ENCODE measurements around the gene PDE3A.

Gene PDE3A

GRCh38 chr12:20628999-20629398, 260.7 kb downstream of the PDE3A start:
- Mint-ChIP-seq H3K9me3 (no peaks in the 10 kb centered on the region), H3K36me3 (ENCODE audit: low read depth) (no peaks in the 10 kb centered on the region), H3K4me3 (no peak overlapping the region), H3K27me3 (no peaks in the 10 kb centered on the region), H3K4me1 (ENCODE audit: low read depth) (no peaks in the 10 kb centered on the region), H3K27ac (no peak overlapping the region)
- intact Hi-C loops (cut with micrococcal nuclease): no loop called here

- Mint-ChIP-seq H3K27ac (no peak overlapping the region), H3K4me3 (no peak overlapping the region), H3K27me3 (no peaks in the 10 kb centered on the region), H3K4me1 (ENCODE audit: low read depth) (no peaks in the 10 kb centered on the region), H3K9me3 (no peaks in the 10 kb centered on the region), H3K36me3 (ENCODE audit: low read depth) (no peaks in the 10 kb centered on the region)
- intact Hi-C loops (cut with micrococcal nuclease): no loop called here
Observed at GRCh38 chr12:20629414-20630156, 261.2 kb downstream of the PDE3A start.

GRCh38 chr12:20631711-20632110, 263.4 kb downstream of the PDE3A start:
- no peaks in the 10 kb centered on the region for H3K36me3 Mint-ChIP-seq (ENCODE audit: low read depth)
- H3K4me1 Mint-ChIP-seq (ENCODE audit: low read depth): no peaks in the 10 kb centered on the region
- no peak overlapping the region for H3K4me3 Mint-ChIP-seq
- H3K9me3 Mint-ChIP-seq: no peaks in the 10 kb centered on the region
- no peak overlapping the region for H3K27ac Mint-ChIP-seq
- intact Hi-C loops (cut with micrococcal nuclease): no loop called here
- no peaks in the 10 kb centered on the region for H3K27me3 Mint-ChIP-seq

GRCh38 chr12:20641106-20641505, 272.8 kb downstream of the PDE3A start:
- no peaks in the 10 kb centered on the region for H3K9me3 Mint-ChIP-seq
- H3K4me1 Mint-ChIP-seq (ENCODE audit: low read depth): no peaks in the 10 kb centered on the region
- no peaks in the 10 kb centered on the region for H3K36me3 Mint-ChIP-seq (ENCODE audit: low read depth)
- H3K4me3 Mint-ChIP-seq: no peak overlapping the region
- no peak overlapping the region for H3K27ac Mint-ChIP-seq
- intact Hi-C loops (cut with micrococcal nuclease): no loop called here
- no peaks in the 10 kb centered on the region for H3K27me3 Mint-ChIP-seq

GRCh38 chr12:20643822-20644221, 275.5 kb downstream of the PDE3A start:
- H3K27ac Mint-ChIP-seq: no peak overlapping the region
- intact Hi-C loops (cut with micrococcal nuclease): no loop called here
- H3K9me3 Mint-ChIP-seq: no peaks in the 10 kb centered on the region
- H3K27me3 Mint-ChIP-seq: no peaks in the 10 kb centered on the region
- no peaks in the 10 kb centered on the region for H3K4me1 Mint-ChIP-seq (ENCODE audit: low read depth)
- no peak overlapping the region for H3K4me3 Mint-ChIP-seq
- no peaks in the 10 kb centered on the region for H3K36me3 Mint-ChIP-seq (ENCODE audit: low read depth)

GRCh38 chr12:20646239-20646827, 278.0 kb downstream of the PDE3A start:
- Mint-ChIP-seq H3K27me3 (no peaks in the 10 kb centered on the region), H3K4me3 (no peak overlapping the region), H3K36me3 (ENCODE audit: low read depth) (no peaks in the 10 kb centered on the region), H3K9me3 (no peaks in the 10 kb centered on the region), H3K4me1 (ENCODE audit: low read depth) (no peaks in the 10 kb centered on the region), H3K27ac (no peak overlapping the region)
- intact Hi-C loops (cut with micrococcal nuclease): no loop called here

GRCh38 chr12:20653871-20654270, 285.5 kb downstream of the PDE3A start:
- Mint-ChIP-seq H3K36me3 (ENCODE audit: low read depth) (no peaks in the 10 kb centered on the region), H3K27me3 (no peaks in the 10 kb centered on the region), H3K9me3 (no peaks in the 10 kb centered on the region), H3K4me1 (ENCODE audit: low read depth) (no peaks in the 10 kb centered on the region), H3K27ac (no peak overlapping the region), H3K4me3 (no peak overlapping the region)
- intact Hi-C loops (cut with micrococcal nuclease): no loop called here

- Mint-ChIP-seq H3K4me3 (no peak overlapping the region), H3K4me1 (ENCODE audit: low read depth) (no peaks in the 10 kb centered on the region), H3K9me3 (peaks cover 24% of the 10 kb centered on the region), H3K36me3 (ENCODE audit: low read depth) (no peaks in the 10 kb centered on the region), H3K27me3 (no peaks in the 10 kb centered on the region), H3K27ac (no peak overlapping the region)
- intact Hi-C loops (cut with micrococcal nuclease): no loop called here
Observed at GRCh38 chr12:20656600-20656999, 288.3 kb downstream of the PDE3A start.

GRCh38 chr12:20657496-20657895, 289.2 kb downstream of the PDE3A start:
- H3K27ac Mint-ChIP-seq: no peak overlapping the region
- H3K4me3 Mint-ChIP-seq: no peak overlapping the region
- intact Hi-C loops (cut with micrococcal nuclease): no loop called here
- peaks cover 33% of the 10 kb centered on the region for H3K9me3 Mint-ChIP-seq
- no peaks in the 10 kb centered on the region for H3K36me3 Mint-ChIP-seq (ENCODE audit: low read depth)
- H3K4me1 Mint-ChIP-seq (ENCODE audit: low read depth): no peaks in the 10 kb centered on the region
- no peaks in the 10 kb centered on the region for H3K27me3 Mint-ChIP-seq

- no peak overlapping the region for H3K4me3 Mint-ChIP-seq
Observed at GRCh38 chr12:20681334-20681733, 313.0 kb downstream of the PDE3A start.

GRCh38 chr12:20695232-20695631, 326.9 kb downstream of the PDE3A start, which contains the start of gene SLCO1C1:
SLCO1C1 (plus strand) TSS chr12:20695332; CDS start chr12:20699577, 4,245 bp downstream.
- Mint-ChIP-seq H3K4me3 (no peak within 1 kb of the TSS), H3K27me3 (no peaks in the 10 kb centered on the region), H3K9me3 (peaks cover 10% of the 10 kb centered on the region), H3K4me1 (ENCODE audit: low read depth) (no peaks in the 10 kb centered on the region), H3K27ac (no peak within 1 kb of the TSS), H3K36me3 (ENCODE audit: low read depth) (no peaks in the 10 kb centered on the region)
- intact Hi-C loops (cut with micrococcal nuclease): no loop called here

More at GRCh38 chr12:20681334-20681733, 313.0 kb downstream of the PDE3A start:
- intact Hi-C loops (cut with micrococcal nuclease): no loop called here
- H3K27ac Mint-ChIP-seq: no peak overlapping the region
- no peaks in the 10 kb centered on the region for H3K4me1 Mint-ChIP-seq (ENCODE audit: low read depth)
- H3K36me3 Mint-ChIP-seq (ENCODE audit: low read depth): no peaks in the 10 kb centered on the region
- H3K9me3 Mint-ChIP-seq: peaks cover 25% of the 10 kb centered on the region
- H3K27me3 Mint-ChIP-seq: no peaks in the 10 kb centered on the region

GRCh38 chr12:20696181-20696905, 328.0 kb downstream of the PDE3A start:
- Mint-ChIP-seq H3K4me3 (no peak overlapping the region), H3K27ac (no peak overlapping the region), H3K27me3 (no peaks in the 10 kb centered on the region), H3K36me3 (ENCODE audit: low read depth) (no peaks in the 10 kb centered on the region), H3K4me1 (ENCODE audit: low read depth) (no peaks in the 10 kb centered on the region), H3K9me3 (peaks cover 10% of the 10 kb centered on the region)
- intact Hi-C loops (cut with micrococcal nuclease): no loop called here

GRCh38 chr12:20701106-20701505, 332.8 kb downstream of the PDE3A start:
- H3K27ac Mint-ChIP-seq: no peak overlapping the region
- intact Hi-C loops (cut with micrococcal nuclease): no loop called here
- H3K9me3 Mint-ChIP-seq: no peaks in the 10 kb centered on the region
- H3K4me1 Mint-ChIP-seq (ENCODE audit: low read depth): no peaks in the 10 kb centered on the region
- H3K27me3 Mint-ChIP-seq: no peaks in the 10 kb centered on the region
- H3K36me3 Mint-ChIP-seq (ENCODE audit: low read depth): no peaks in the 10 kb centered on the region
- no peak overlapping the region for H3K4me3 Mint-ChIP-seq

- Mint-ChIP-seq H3K36me3 (ENCODE audit: low read depth) (no peaks in the 10 kb centered on the region), H3K9me3 (no peaks in the 10 kb centered on the region), H3K27ac (no peak overlapping the region), H3K4me3 (no peak overlapping the region), H3K27me3 (no peaks in the 10 kb centered on the region), H3K4me1 (ENCODE audit: low read depth) (no peaks in the 10 kb centered on the region)
- intact Hi-C loops (cut with micrococcal nuclease): no loop called here
Observed at GRCh38 chr12:20704860-20705259, 336.5 kb downstream of the PDE3A start.
